HCT116 (cell line): ENCODE results near the gene CIB4. TPM values are rescaled to one million over a fixed set of nuclear protein-coding genes. Genes with fewer than 3 reads are reported as not detected.

Source experiments
- ATAC-seq: fragments of 200-7000 bp; cut with Tn5 transposase; 2 replicates; pipeline ENCODE4 v1.9.1; 2020; ENCODE audit warnings: mild to moderate bottlenecking, moderate library complexity
- BruUV-seq: library from RNA; stranded (reverse); fragments of 400-500 nt; replicated peaks from 2 replicates; lab custom pipeline; 2021; lab: Mats Ljungman, UMichigan
- CTCF ChIA-PET: fragments of 300-600 bp; sonication (Branson Sonifier 250); formaldehyde crosslinking; loops from one replicate; lab custom pipeline; 2021; ENCODE audit warnings: antibody characterized with exemption; lab: Charles Lee
- POLR2A ChIA-PET: fragments of 300-600, 350-600 bp; sonication (Branson Sonifier 250); formaldehyde crosslinking; loops from one replicate; lab custom pipeline; 2021; ENCODE audit warnings: antibody characterized with exemption; lab: Charles Lee
- RAD21 ChIA-PET, 2 experiments: fragments of 300-600 bp; sonication (Branson Sonifier 250); formaldehyde crosslinking; loops; one replicate each; lab custom pipeline; 2023; ENCODE audit warnings: low total read pairs in 2 of 2; ENCODE audit not compliant: uncharacterized antibody in 2 of 2, unreplicated experiment in 2 of 2, low non-redundant PET in 1 of 2; lab: Charles Lee
- DNase-seq: peaks from one replicate; pipeline ENCODE4 v3.0.0-alpha.2; 2010; ENCODE audit warnings: low read depth, low spot score
- H2AFZ ChIP-seq: fragments of 200-600 bp; shearing (Covaris generic), sonication (generic); 2 replicates; pipeline ENCODE4 v1.6.1; 2017; ENCODE audit warnings: low read depth, mixed run types, mixed read lengths, antibody characterized with exemption, low read length; ENCODE audit not compliant: poor library complexity, severe bottlenecking
- H3K27ac ChIP-seq: 2 replicates; pipeline ENCODE4 v1.5.1; 2012; ENCODE audit warnings: low read depth, low read length
- H3K27me3 ChIP-seq: fragments of 200-600 bp; sonication (generic); 2 replicates; pipeline ENCODE4 v1.6.1; 2016; ENCODE audit warnings: mixed run types, low read length, mixed read lengths; ENCODE audit not compliant: insufficient read depth
- H3K36me3 ChIP-seq, 2 experiments: fragments of 200-500 bp in 1 of 2; fragments of 200-600 bp in 1 of 2; sonication (Bioruptor generic) in 1 of 2; sonication (generic) in 1 of 2; 2 replicates each; pipeline versions ENCODE4 v1.5.1 to v1.6.1; 2014 to 2016; ENCODE audit warnings: low read length in 2 of 2, inconsistent platforms in 1 of 2, mixed read lengths in 1 of 2, mixed run types in 1 of 2; ENCODE audit not compliant: insufficient read depth in 2 of 2, control insufficient read depth in 1 of 2
- H3K4me1 ChIP-seq, 2 experiments: fragments of 200-600 bp in 1 of 2; sonication (generic) in 1 of 2; 2 replicates each; pipeline versions ENCODE4 v1.5.1 to v1.6.1; 2012 to 2017; ENCODE audit warnings: low read length in 2 of 2, inconsistent platforms in 1 of 2, mild to moderate bottlenecking in 1 of 2, mixed read lengths in 1 of 2, mixed run types in 1 of 2, moderate library complexity in 1 of 2; ENCODE audit not compliant: insufficient read depth in 2 of 2, control insufficient read depth in 1 of 2
- H3K4me2 ChIP-seq: fragments of 200-600 bp; sonication (generic); 2 replicates; pipeline ENCODE4 v1.6.1; 2017; ENCODE audit warnings: mixed run types, low read length, mixed read lengths
- H3K4me3 ChIP-seq, 2 experiments: fragments of 200-600 bp in 1 of 2; sonication (generic) in 1 of 2; replicated peaks in 1 of 2; 2 replicates each; pipeline ENCODE4 v1.5.1; 2011 to 2016; ENCODE audit warnings: low read length in 2 of 2, control low read depth in 1 of 2, low read depth in 1 of 2, mild to moderate bottlenecking in 1 of 2, mixed read lengths in 1 of 2, mixed run types in 1 of 2
- H3K79me2 ChIP-seq: fragments of 200-600 bp; sonication (generic); 2 replicates; pipeline ENCODE4 v1.6.1; 2017; ENCODE audit warnings: mild to moderate bottlenecking, mixed run types, low read length, moderate library complexity, mixed read lengths; ENCODE audit not compliant: insufficient read depth
- H3K9ac ChIP-seq: fragments of 200-600 bp; sonication (generic); 2 replicates; pipeline ENCODE4 v1.6.1; 2016; ENCODE audit warnings: low read length, mixed read lengths
- H3K9me2 ChIP-seq: fragments of 200-600 bp; sonication (generic), shearing (Covaris generic); 2 replicates; pipeline ENCODE4 v1.6.1; 2017; ENCODE audit warnings: mixed run types, mild to moderate bottlenecking, moderate library complexity; ENCODE audit not compliant: insufficient read depth
- H3K9me3 ChIP-seq, 2 experiments: fragments of 200-500 bp in 1 of 2; fragments of 200-600 bp in 1 of 2; sonication (Bioruptor generic) in 1 of 2; sonication (generic) in 1 of 2; 2 replicates each; pipeline ENCODE4 v1.6.1; 2014 to 2017; ENCODE audit warnings: low read length in 2 of 2, mixed read lengths in 2 of 2, inconsistent platforms in 1 of 2, low read depth in 1 of 2, mild to moderate bottlenecking in 1 of 2, mixed run types in 1 of 2, moderate library complexity in 1 of 2; ENCODE audit not compliant: control insufficient read depth in 1 of 2, insufficient read depth in 1 of 2
- H4K20me1 ChIP-seq: fragments of 200-600 bp; sonication (generic), shearing (Covaris generic); 2 replicates; pipeline ENCODE4 v1.6.1; 2017; ENCODE audit warnings: mixed run types, mild to moderate bottlenecking, moderate library complexity; ENCODE audit not compliant: insufficient read depth
- CBX3 ChIP-seq: IDR thresholded peaks from 2 replicates; pipeline ENCODE4 v1.6.1; 2012; ENCODE audit warnings: low read depth
- CEBPB ChIP-seq: IDR thresholded peaks from 2 replicates; pipeline ENCODE4 v1.6.1; 2012; ENCODE audit warnings: low read depth
- EGR1 ChIP-seq: IDR thresholded peaks from 2 replicates; pipeline ENCODE4 v1.6.1; 2012; ENCODE audit warnings: low read depth
- ELF1 ChIP-seq: IDR thresholded peaks from 2 replicates; pipeline ENCODE4 v1.6.1; 2012; ENCODE audit warnings: low read depth, borderline replicate concordance
- EZH2phosphoT487 ChIP-seq: fragments of 200-600 bp; IDR thresholded peaks from 2 replicates; pipeline ENCODE4 v1.6.1; 2018; ENCODE audit warnings: antibody characterized with exemption, borderline replicate concordance
- JUND ChIP-seq: IDR thresholded peaks from 2 replicates; pipeline ENCODE4 v1.6.1; 2012
- POLR2A ChIP-seq: IDR thresholded peaks from 2 replicates; pipeline ENCODE4 v1.7.0; 2011; ENCODE audit warnings: borderline replicate concordance; ENCODE audit not compliant: insufficient read depth, insufficient read length; ENCODE audit errors: extremely low read depth
- POLR2AphosphoS5 ChIP-seq: IDR thresholded peaks from 2 replicates; pipeline ENCODE4 v1.6.1; 2011; ENCODE audit warnings: mild to moderate bottlenecking, low read depth, low read length, moderate library complexity
- SIN3A ChIP-seq: IDR thresholded peaks from 2 replicates; pipeline ENCODE4 v1.6.1; 2012; ENCODE audit warnings: low read depth
- SRF ChIP-seq: IDR thresholded peaks from 2 replicates; pipeline ENCODE4 v1.6.1; 2012; ENCODE audit warnings: low read depth
- YY1 ChIP-seq: IDR thresholded peaks from 2 replicates; pipeline ENCODE4 v1.6.1; 2011; ENCODE audit warnings: low read length, low read depth, moderate library complexity, mild to moderate bottlenecking; ENCODE audit not compliant: insufficient replicate concordance; ENCODE audit errors: extremely low read depth
- ZNF274 ChIP-seq: fragments of 200-500 bp; sonication (Bioruptor generic); IDR thresholded peaks from 2 replicates; pipeline ENCODE4 v1.6.1; 2014; ENCODE audit warnings: mild to moderate bottlenecking, low read depth, low read length, inconsistent platforms
- intact Hi-C: fragments of 100-400 bp; cut with micrococcal nuclease; formaldehyde crosslinking; loops from 2 replicates; pipeline ENCODE4 v1.10.0; 2022
- total RNA-seq: library from RNA; stranded (reverse); gene quantifications from one replicate; pipeline ENCODE4 v1.2.1, GENCODE V29; 2021; ENCODE audit not compliant: unreplicated experiment
- TF ChIP-seq, protein P1 (sequence below): IDR thresholded peaks from 2 replicates; pipeline ENCODE4 v1.6.1; 2012
- TF ChIP-seq, protein P2 (sequence below): IDR thresholded peaks from 2 replicates; pipeline ENCODE4 v1.6.1; 2012
- TF ChIP-seq, protein P3 (sequence below): IDR thresholded peaks from 2 replicates; pipeline ENCODE4 v1.6.1; 2011; ENCODE audit warnings: mild to moderate bottlenecking, low read length, moderate library complexity; ENCODE audit not compliant: insufficient replicate concordance; ENCODE audit errors: extremely low read depth

Gene CIB4
- total RNA-seq, 1 experiment from 2014 or later = not detected

GRCh38 chr2:26578581-26578980, 62.6 kb downstream of the CIB4 start:
- Histone ChIP-seq H2AFZ (no peak overlapping the region), H3K4me2 (no peak overlapping the region), H3K4me3 (no peak overlapping the region), H3K9me3 (no peaks in the 10 kb centered on the region), H4K20me1 (no peaks in the 10 kb centered on the region), H3K79me2 (no peaks in the 10 kb centered on the region), H3K36me3 (no peaks in the 10 kb centered on the region), H3K9me2 (no peaks in the 10 kb centered on the region), H3K27ac (no peak overlapping the region)
- RAD21 ChIA-PET = interaction anchor here in 1 of 2 experiments (1.3 kb wide), 1 partner anchor 57 kb away, joined by 13 read pairs; no protein-coding TSS in a partner anchor
- DNase-seq (no peak), ATAC-seq (no peak)
- intact Hi-C loops = loop anchor here (10.0 kb wide), 2 partner anchors 344 to 624 kb away; no protein-coding TSS in a partner anchor
- CTCF ChIA-PET = interaction anchor here (1.1 to 3.5 kb wide), 5 partner anchors 16 to 167 kb away, joined by 8 to 30 read pairs (median 10); a partner anchor contains a TSS
- no TSS peak for BruUV-seq
- POLR2A ChIA-PET = no interaction called here
- TF ChIP-seq CBX3 (no peak), JUND (no peak), POLR2A (no peak), EGR1 (no peak), SRF (no peak), ELF1 (no peak), SIN3A (no peak), EZH2phosphoT487 (no peak), CEBPB (no peak), POLR2AphosphoS5 (no peak), ZNF274 (no peak), YY1 (no peak)
- TF ChIP-seq, protein P1, sequence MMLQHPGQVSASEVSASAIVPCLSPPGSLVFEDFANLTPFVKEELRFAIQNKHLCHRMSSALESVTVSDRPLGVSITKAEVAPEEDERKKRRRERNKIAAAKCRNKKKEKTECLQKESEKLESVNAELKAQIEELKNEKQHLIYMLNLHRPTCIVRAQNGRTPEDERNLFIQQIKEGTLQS = no peak
- TF ChIP-seq, protein P2, sequence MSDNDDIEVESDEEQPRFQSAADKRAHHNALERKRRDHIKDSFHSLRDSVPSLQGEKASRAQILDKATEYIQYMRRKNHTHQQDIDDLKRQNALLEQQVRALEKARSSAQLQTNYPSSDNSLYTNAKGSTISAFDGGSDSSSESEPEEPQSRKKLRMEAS = no peak
- TF ChIP-seq, protein P3, sequence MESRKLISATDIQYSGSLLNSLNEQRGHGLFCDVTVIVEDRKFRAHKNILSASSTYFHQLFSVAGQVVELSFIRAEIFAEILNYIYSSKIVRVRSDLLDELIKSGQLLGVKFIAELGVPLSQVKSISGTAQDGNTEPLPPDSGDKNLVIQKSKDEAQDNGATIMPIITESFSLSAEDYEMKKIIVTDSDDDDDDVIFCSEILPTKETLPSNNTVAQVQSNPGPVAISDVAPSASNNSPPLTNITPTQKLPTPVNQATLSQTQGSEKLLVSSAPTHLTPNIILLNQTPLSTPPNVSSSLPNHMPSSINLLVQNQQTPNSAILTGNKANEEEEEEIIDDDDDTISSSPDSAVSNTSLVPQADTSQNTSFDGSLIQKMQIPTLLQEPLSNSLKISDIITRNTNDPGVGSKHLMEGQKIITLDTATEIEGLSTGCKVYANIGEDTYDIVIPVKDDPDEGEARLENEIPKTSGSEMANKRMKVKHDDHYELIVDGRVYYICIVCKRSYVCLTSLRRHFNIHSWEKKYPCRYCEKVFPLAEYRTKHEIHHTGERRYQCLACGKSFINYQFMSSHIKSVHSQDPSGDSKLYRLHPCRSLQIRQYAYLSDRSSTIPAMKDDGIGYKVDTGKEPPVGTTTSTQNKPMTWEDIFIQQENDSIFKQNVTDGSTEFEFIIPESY = no peak
- TF ChIP-seq, all 23 proteins: peak for 0
- Histone ChIP-seq H3K4me1 (peaks cover 0 to 11% of the 10 kb centered on the region in 2 experiments; a peak in 1 of 4 replicates), H3K27me3 (no peaks in the 10 kb centered on the region), H3K9ac (no peak overlapping the region)
